Activated CD8-positive, alpha-beta memory T cell treated with anti-CD3 and anti-CD28 coated beads, Interleukin-2, amount 50 U/mL, for 24 hours (primary cell): ENCODE results near the gene RMC1.
"Not testable (repeated sequence)": the region's sequence is repeated elsewhere in the genome, so short reads cannot be mapped to it uniquely, and the experiment has no call there.

Source experiments
- DNase-seq: peaks from one replicate; pipeline ENCODE4 v3.0.0-alpha.2; 2020; ENCODE audit errors: extremely low read depth

Gene RMC1

DNA sequence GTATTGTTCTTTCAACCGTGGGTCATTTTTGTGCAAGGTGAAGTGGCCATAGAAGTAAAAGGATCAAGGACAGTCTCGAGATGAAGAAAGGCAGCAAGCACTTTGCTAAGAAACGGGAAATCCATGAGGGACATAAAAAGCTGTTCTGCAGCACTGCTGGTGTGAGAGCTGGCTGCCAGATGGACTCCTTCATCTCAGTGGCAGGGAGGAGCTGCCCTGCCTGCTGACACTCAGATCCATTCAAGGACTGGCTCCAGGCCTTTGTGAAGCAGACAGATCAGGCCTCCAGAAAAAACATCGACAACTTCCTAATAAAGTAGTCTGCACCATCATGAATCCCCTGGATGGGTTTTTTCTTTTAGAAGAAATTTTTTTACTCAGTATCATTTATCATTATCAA is 29.5 kb downstream of the RMC1 start:
- no peak for DNase-seq

DNA sequence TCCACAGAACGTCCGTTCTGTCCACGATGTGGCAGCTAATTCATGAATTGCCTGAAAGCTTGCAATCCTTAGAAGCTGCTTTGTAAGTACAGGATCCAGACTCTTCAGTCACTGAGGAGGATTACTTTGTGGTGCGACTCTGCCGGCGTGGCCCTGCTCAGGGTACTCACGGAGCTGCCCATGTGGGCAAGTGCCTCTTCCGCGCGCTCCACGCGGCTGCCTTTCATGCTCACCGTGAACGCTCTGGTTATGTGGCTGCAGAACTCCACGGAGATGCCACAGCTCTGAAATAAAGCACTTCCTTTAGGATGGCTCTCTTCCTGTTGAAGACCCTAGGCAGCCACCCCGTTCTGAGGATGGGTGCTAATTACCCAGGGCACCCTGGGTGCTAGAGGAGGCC is 31.0 kb downstream of the RMC1 start:
- DNase-seq: no peak

DNA sequence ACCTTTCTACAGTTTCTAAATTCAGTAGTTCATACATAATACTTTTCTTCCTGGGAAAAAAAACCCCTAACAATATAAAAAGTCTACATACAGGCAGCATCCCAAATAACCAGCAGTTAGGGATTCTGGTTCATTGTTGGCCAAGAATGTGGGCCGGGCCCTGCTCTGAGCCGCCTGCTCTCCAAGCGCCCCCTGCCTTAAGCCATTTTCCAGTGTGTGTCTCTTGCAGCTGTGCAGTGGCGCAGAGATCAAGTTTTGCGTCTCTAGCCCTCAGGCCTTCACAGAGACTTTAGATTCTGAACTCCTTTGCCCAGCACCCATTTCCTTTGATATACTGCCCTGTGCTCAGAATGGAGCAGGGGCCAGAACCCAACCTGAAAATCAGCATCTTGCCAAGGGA is 32.9 kb downstream of the RMC1 start:
- no peak for DNase-seq

DNA sequence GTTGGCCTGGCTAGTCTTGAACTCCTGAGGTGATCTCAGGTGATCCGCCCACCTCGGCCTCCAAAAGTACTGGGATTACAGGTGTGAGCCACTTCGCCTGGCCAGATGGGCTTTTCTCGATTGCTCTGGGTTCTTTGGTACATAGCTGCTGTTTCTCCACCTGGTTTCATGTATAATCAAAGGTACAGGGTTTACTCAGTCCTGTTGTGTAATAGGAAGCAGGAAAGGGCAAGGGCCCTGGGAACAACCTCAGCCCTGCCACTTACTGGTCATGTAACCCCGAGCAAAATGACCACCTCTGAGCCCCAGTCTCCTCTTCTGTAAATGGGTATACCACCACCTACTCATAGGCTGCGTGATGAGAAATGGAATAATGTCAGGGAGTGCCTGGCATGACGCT is 34.0 kb downstream of the RMC1 start:
- no peak for DNase-seq

DNA sequence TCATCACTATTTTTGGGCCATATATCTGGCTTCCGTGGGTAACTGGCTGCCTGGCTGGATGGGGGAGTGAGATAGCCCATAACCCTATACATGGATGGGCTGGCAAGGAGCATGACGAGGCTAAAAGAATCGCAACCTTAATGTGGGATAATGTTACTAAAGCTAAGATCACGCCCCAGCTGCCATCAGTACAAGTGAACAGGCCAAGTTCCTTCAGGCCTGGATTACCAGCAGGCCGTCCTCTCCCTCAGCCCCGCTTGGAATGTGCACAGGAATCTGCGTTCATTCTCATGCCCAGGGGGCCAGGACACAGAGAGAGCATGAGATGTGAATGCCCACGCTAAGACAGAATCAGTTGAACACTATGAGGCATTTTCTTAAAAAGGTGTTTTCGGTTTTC is 34.7 kb downstream of the RMC1 start:
- no peak for DNase-seq

DNA sequence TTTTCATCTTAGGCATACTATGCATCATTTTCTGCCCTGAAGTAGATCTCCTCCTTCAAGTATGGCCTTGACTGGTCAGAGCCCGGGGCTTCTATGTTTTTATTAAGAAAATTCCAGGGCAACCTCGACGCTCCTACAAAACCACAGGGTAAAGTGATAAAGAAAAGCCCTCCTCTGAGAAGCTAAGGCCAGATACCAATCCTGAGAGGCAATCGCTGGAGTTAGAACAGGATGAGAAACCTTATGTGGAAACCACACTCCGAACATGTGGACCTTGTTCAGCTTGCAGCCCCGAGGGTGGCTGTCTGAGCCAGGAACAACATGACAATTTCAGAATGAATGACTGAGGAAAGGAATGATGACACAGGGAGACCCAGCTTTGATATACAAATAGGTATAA is 35.6 kb downstream of the RMC1 start:
- no peak for DNase-seq

DNA sequence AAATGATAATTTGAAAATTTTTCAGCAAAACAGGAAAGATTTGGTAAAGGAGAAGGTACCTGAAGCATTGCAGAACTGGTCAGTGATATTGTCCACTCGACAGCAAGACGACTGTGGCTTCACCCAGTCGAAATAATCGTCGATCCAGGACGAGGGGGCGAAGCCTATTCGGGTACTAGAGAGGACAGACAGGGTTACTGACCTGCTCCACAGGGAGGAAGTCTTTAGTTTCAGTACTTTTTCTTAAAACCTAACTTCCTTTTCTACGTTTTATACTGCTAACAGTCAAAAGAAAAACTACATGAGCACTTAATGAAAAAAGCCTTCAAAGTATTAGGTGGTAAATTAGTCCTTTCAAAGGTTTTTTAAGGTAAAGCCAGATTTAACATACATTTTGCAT is 36.0 kb downstream of the RMC1 start:
- DNase-seq: no peak

DNA sequence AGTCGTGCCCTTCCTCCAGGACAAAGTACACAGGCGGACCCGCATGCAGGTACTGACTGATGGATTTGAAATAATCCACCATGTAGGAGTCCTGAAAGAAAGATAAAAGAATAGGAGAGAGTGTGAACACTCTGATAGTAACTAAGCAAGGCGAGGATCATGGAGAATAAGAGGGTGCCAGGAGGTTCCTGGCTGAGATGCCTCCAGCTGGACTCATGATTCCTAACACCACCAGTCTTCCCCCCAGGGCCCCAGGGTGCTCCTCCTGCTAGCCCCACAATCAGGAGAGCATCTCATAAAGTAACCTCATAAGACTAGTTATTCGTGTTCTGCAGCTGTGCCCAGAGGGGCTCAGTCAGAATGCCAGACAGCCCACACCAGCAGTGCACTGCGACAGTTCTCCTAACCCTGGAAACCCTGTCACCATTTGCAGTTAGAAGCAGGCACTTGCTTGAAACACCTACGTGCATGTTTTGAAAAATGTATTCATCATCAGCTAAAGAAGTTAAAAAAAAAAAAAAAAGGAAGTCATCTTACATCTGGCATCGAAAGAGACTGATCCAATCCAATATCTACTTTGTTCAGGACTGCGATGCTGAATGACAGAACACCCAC is 36.7 kb downstream of the RMC1 start:
- no peak for DNase-seq

DNA sequence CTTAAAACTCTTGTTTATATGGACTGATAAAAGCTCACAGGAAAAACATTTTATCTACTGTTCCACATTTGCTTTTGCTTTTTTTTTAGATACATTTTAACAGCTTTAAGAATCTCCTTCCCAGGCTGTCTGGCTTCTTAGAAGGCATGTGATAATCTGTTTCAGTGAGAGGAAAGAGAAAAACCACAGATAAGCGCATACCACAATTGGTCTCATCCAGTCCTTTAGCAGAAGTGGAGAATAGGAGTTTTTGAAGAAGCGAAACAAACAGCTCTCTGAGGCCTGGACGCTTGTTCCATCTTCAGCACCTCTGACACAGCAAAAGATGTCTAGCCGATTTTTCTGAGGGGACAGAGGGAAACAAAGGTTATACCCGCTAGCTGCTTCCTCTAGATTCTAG is 37.6 kb downstream of the RMC1 start:
- DNase-seq: no peak

DNA sequence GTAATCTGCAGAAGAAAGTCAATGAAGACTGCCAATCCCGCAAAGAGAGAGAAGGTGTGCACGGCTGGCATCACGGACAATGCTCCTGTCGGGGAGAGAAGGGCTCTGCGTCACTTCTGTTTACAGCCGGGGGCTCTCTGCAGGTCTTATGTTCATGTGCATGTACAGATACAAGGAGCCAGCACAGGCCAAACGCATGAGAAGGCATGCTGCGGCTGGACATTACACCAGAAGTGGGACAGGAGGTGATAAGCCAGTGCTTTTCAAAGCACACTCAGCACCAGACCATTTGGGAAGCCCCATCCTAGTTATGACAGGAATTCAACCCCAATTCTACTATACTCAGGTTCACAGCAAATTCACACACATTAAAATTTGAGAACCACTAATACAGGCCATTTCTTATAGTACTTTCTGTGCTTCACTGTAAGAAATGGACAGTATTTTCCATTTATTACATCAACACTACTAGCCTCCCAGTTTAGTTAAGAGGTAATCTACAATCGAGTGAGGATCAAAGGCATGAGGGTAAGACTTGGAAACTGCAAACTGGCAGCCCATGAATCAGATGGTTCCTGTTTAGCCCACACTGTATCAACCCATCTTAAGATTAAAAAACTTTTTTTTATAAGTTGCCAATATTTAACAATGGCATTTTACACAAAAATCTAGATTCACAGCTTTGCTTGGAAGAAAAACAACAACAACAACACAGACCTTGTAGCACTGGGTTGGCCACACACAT is 38.2 kb downstream of the RMC1 start:
- DNase-seq: no peak

DNA sequence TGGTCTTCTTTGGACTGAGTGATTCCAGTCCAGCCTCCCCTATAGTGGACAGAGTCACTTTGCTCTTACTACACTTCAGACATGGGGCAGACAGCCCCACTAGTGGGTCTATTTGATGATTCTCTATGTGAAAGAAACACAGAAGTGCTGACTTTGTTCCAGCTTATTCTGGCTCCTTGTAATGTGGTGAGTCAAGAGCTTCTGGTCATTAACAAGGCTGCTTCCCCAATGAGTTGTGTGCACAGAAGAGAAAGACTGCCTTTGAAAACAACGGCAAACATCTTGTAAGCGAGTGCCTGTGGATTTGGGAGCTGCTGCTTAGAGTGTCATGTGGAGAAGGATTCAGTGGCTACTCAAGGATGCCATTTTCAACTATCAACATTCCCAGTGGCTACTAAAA is 39.1 kb downstream of the RMC1 start:
- DNase-seq: no peak

DNA sequence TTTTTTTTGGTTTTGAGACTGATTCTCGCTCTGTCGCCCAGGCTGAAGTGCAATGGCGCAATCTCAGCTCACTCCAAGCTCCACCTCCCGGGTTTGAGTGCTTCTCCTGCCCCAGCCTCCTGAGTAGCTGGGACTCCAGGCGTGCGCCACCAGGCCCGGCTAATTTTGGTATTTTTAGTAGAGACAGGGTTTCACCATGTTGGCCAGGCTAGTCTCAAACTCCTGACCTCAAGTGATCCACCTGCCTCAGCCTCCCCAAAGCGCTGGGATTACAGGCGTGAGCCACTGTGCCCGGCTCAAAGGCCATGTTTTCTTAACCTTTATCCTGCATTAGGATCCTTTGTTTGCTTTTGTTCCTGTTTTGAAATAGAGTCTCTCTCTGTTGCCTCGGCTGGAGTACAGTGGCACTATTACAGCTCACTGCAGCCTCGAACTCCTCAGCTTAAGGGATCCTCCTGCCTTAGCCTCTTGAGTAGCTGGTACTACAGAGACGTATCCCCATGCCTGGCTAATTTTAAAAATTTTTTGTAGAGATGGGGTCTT is 42.0 kb downstream of the RMC1 start:
- no peak for DNase-seq

DNA sequence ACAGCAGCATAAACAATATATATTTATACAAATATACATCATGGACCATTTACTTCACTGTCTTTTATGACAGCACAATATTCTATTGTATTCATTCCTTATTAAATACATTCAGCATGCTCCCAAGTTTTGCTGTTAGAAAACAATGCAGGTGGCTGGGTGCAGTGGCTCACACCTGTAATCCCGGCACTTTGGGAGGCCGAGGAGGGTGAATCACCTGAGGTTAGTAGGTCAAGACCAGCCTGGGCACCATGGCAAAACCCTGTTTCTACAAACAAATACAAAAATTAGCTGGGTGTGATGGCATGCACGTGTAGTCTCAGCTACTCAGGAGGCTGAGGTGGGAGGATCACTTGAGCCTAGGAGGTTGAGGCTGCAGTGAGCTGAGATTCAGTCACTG is 44.0 kb downstream of the RMC1 start:
- DNase-seq: no peak

DNA sequence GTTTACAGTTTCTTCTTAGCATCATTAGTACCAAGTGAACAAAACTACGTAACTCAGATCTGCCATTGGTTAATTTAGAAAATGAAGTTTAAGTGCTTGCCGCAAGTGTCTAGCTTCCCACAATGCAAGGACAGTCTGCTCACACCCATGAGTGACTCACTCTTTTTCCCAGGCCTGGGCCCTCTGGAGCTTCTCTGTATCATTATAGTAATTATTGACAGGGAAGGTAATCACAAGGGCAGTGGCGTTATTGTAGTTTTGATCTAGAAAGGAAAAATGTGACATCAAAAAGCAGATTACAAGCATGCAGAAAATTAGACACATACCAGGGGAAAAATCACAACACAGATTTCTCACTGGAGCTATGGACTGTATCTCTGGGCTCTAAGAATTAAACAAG is 44.5 kb downstream of the RMC1 start:
- no peak for DNase-seq

DNA sequence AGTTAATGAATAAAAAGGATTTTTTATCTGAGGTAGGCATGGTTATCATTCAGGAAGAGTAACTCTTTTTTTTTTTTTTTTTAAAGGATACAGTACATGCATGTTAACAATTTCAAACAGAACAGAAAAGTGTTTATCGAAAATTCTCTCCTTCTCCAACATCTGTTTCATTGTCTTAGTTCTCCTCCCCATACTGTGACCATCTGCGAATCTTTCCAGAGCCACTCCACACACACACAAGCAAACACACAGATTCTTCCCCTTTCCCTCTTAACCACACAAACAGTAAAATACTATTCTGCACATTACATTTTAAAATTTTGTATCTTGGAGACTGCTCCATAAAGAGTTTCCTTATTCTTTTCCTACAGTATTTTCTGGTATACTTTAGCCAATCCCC is 45.0 kb downstream of the RMC1 start:
- DNase-seq: no peak

DNA sequence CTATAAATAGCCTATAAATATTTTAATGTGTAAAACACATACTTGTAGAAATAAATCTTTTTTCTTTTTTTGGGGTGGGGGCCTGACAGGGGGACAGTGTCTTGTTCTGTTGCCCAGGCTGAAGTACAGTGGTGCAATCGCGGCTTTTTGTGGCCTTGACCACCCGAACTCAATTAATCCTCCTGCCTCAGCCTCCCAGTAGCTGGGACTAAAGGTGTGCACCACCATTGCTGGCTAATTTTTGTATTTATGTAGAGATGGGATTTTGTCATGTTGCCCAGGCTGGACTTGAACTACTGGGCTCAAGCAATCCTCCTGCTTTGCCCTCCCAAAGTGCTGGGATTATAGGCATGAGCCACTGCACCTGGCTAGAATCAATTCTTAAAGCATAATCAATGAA is 45.4 kb downstream of the RMC1 start:
- no peak for DNase-seq

DNA sequence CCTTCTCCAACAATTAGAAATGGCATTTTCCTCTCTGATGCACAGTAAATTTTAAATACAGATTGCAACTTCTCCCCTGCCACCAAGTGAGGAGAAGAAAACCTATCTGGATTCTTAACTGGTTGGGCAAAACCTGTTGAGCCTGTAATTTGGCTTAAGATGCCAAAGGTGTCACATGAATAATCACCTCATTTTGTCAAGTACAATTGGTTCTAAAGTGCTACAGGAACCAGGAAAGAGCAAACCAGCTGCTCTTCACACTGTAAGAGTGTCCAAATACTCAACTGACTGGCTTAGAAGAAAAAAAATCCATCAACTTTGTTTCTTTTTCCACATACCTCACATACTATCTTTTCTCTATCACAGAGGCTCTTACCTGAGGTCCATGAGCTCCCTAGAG is 47.6 kb downstream of the RMC1 start:
- DNase-seq: no peak

DNA sequence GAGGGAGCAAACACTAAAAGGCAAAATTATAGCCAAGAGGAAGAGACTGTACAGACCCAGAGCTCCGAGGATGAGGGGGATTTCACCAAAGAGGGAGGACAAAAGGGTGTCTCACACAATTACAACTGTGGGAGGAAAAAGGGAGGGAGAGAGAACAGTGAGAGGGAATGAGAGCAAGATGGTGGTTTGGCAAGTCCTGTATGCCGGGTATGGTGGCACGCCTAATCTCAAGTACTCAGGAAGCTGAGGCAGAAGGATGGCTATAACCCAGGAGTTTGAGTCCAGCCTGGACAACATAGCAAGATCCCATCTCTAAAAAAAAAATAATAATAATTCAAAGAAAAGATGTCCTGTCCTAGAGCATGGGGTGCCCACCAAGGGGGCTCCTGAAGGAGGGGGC is 48.7 kb downstream of the RMC1 start:
- no peak for DNase-seq

DNA sequence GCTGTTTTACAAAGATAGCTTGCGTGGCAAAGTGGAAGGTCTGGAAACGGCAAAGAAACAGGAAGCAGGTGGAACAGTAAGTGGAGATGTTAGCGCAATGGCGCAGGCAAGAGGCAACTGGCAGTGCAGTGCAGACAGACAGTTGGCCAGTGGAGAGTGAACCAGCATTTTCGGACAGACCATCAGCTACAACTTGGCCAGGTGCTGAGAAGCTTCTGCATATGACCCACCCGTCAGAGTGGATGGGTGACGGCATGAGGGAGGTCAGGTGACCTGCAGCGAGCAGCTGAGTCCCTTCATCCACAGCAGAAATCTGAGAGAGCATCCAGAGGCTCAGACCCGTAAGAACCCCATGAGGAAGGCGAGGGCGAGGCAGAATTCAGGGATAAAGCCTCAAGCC is 49.2 kb downstream of the RMC1 start:
- DNase-seq: no peak

DNA sequence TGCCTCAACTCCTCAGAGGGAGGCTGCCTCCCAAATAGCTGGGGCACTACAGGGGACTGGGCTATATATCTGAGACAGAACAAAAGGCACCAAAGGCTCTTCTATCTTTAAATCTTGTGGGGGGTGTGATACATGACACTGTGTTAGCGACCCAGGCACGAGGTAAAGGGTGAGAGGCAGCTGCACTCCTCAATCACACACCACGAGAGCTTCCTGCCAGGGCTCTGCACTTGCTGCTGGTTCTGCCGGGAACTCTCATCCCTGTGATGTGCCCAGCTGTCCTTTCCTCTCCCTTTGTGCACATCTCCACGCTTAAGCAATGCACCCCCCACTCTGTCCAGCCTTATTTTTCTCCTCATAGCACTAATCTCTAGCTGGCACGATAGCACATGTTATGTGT is 50.6 kb downstream of the RMC1 start:
- no peak for DNase-seq

DNA sequence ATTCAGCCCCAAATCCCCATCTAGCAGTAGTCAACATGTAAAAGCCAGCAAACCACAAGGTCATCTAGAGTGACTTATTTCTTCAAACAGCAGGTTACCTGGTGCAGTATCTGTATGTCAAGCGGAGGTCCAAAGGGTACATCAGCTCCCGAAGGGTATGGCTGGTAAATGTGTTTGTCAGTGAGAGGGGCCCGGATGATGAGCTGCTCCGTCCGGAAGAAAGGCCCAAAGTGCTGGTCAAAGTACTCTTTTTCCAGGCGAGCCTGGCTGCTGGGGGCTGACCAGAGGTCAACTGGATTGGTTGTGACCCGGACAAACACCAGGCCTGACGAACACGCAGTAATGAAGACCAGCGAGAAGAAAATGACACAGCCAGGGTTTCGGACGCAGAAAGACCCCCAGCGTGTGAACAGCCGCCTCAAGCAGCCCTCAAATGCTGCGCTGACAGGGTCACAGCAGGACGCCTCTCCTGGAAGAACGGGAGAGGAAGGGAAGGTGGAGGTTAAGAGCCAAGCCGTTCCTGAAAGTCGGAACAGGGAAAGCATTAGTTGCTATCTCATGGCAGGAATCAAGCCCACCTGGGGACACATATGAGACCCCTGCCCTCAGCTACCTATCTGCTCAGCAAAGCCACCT is 53.0 kb downstream of the RMC1 start:
- no peak for DNase-seq

DNA sequence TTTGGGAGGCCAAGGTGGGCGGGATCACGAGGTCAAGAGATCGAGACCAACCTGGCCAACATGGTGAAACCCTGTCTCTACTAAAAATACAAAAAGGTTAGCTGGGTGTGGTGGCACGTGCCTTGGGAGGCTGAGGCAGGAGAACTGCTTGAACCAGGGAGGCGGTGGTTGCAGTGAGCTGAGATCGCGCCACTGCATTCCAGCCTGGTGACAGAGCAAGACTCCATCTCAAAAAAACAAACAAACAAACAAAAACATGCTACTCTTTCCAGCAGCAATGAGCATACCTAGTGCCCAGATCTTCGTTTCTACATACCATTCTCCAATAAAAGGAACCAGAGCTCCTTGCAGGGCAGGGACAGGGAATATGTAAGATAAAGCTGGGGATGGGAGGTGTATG is 54.2 kb downstream of the RMC1 start:
- not testable (repeated sequence) for DNase-seq

DNA sequence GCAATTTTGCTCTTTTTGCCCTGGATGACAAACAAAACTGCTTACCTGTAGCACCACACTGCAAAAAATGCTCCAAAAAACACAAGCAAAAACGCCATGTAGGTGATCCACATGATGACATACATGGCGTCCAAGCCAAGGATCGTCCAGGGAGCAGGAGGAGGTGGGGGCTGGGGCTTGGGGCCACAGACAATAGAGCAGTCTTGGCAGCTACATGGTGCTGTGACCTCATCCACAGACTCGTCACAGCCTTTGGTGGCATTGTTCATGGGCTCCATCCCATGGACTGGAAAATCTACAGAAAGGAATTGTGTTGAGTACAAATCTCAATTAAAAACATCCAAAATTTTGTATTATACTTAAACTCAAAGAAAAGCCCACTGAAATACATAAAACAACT is 56.9 kb downstream of the RMC1 start:
- no peak for DNase-seq
